ENCODE measurements around the gene HSPA12A. TPM values are rescaled to one million over a fixed set of nuclear protein-coding genes. Genes with fewer than 3 reads are reported as not detected.

The HSPA12A gene
- total and polyA plus RNA-seq, 2 donors (not counting 1 experiment from before 2014, with no cell fraction given), result 14.4 to 15.7 TPM

GRCh38 chr10:116763440-116763839 lies 21.1 kb upstream of the HSPA12A start:
- Histone ChIP-seq H3K79me2 (ENCODE audit: control insufficient read depth, insufficient read depth, low read length) (no peaks in the 10 kb centered on the region), H3K4me3 (replicated peaks in 1 of 4; ENCODE audit: control extremely low read depth in 1 of 4, insufficient read depth in 1 of 4, low read depth in 3 of 4, low read length in 4 of 4) (no peak overlapping the region), H3K9me3 (ENCODE audit: control insufficient read depth, insufficient read depth, low read depth, low read length) (no peaks in the 10 kb centered on the region), H4K20me1 (ENCODE audit: control insufficient read depth, extremely low read depth, insufficient read depth, low read length) (no peaks in the 10 kb centered on the region), H3K36me3 (ENCODE audit: control insufficient read depth, insufficient read depth, low read length) (no peaks in the 10 kb centered on the region), H3K27me3 (ENCODE audit: control insufficient read depth, insufficient read depth, low read length) (no peaks in the 10 kb centered on the region), H2AFZ (ENCODE audit: low read length) (no peak overlapping the region), H3K27ac (ENCODE audit: insufficient read depth, low read length) (no peak overlapping the region), H3K9ac (ENCODE audit: insufficient read depth, low read length) (no peak overlapping the region), H3K4me1 (ENCODE audit: control insufficient read depth, extremely low read depth, insufficient read depth, low read length) (peaks cover 10% of the 10 kb centered on the region), H3K4me2 (ENCODE audit: extremely low read depth, insufficient read depth, low read length) (no peak overlapping the region)
- TF ChIP-seq EZH2 (IDR thresholded peaks at IDR 0.05; ENCODE audit: low read length, missing control alignments), result no peak
- TF ChIP-seq CTCF (conservative IDR thresholded peaks at IDR 0.05 in 1 of 2, IDR thresholded peaks at IDR 0.05 in 1 of 2; ENCODE audit: low read depth in 1 of 2, low read length in 2 of 2), result no peak
- DNase-seq (ENCODE audit: low read depth in 2 of 2), result no peak

- H2AFZ ChIP-seq (ENCODE audit: low read length), result no peak overlapping the region
- H3K9me3 ChIP-seq (ENCODE audit: control insufficient read depth, insufficient read depth, low read depth, low read length), result no peaks in the 10 kb centered on the region
- H3K79me2 ChIP-seq (ENCODE audit: control insufficient read depth, insufficient read depth, low read length), result no peaks in the 10 kb centered on the region
- H3K4me3 ChIP-seq (replicated peaks in 1 of 4; ENCODE audit: control extremely low read depth in 1 of 4, insufficient read depth in 1 of 4, low read depth in 3 of 4, low read length in 4 of 4), result no peak overlapping the region
- peaks cover 2% of the 10 kb centered on the region for H3K4me1 ChIP-seq (ENCODE audit: control insufficient read depth, extremely low read depth, insufficient read depth, low read length)
- TF ChIP-seq CTCF (conservative IDR thresholded peaks at IDR 0.05 in 1 of 2, IDR thresholded peaks at IDR 0.05 in 1 of 2; ENCODE audit: low read depth in 1 of 2, low read length in 2 of 2) (no peak), EZH2 (IDR thresholded peaks at IDR 0.05; ENCODE audit: low read length, missing control alignments) (no peak)
- H3K4me2 ChIP-seq (ENCODE audit: extremely low read depth, insufficient read depth, low read length), result no peak overlapping the region
- no peaks in the 10 kb centered on the region for H3K36me3 ChIP-seq (ENCODE audit: control insufficient read depth, insufficient read depth, low read length)
- H4K20me1 ChIP-seq (ENCODE audit: control insufficient read depth, extremely low read depth, insufficient read depth, low read length), result no peaks in the 10 kb centered on the region
- H3K27ac ChIP-seq (ENCODE audit: insufficient read depth, low read length), result no peak overlapping the region
- no peaks in the 10 kb centered on the region for H3K27me3 ChIP-seq (ENCODE audit: control insufficient read depth, insufficient read depth, low read length)
- H3K9ac ChIP-seq (ENCODE audit: insufficient read depth, low read length), result no peak overlapping the region
- DNase-seq (ENCODE audit: low read depth in 2 of 2), result no peak
Observed at GRCh38 chr10:116761883-116762282, 19.5 kb upstream of the HSPA12A start.

GRCh38 chr10:116760919-116761318 lies 18.6 kb upstream of the HSPA12A start:
- Histone ChIP-seq H3K9ac (ENCODE audit: insufficient read depth, low read length) (no peak overlapping the region), H3K4me2 (ENCODE audit: extremely low read depth, insufficient read depth, low read length) (no peak overlapping the region), H2AFZ (ENCODE audit: low read length) (no peak overlapping the region), H3K36me3 (ENCODE audit: control insufficient read depth, insufficient read depth, low read length) (no peaks in the 10 kb centered on the region), H3K79me2 (ENCODE audit: control insufficient read depth, insufficient read depth, low read length) (no peaks in the 10 kb centered on the region), H3K4me3 (replicated peaks in 1 of 4; ENCODE audit: control extremely low read depth in 1 of 4, insufficient read depth in 1 of 4, low read depth in 3 of 4, low read length in 4 of 4) (no peak overlapping the region), H3K27me3 (ENCODE audit: control insufficient read depth, insufficient read depth, low read length) (no peaks in the 10 kb centered on the region), H3K4me1 (ENCODE audit: control insufficient read depth, extremely low read depth, insufficient read depth, low read length) (no peaks in the 10 kb centered on the region), H3K9me3 (ENCODE audit: control insufficient read depth, insufficient read depth, low read depth, low read length) (no peaks in the 10 kb centered on the region), H4K20me1 (ENCODE audit: control insufficient read depth, extremely low read depth, insufficient read depth, low read length) (no peaks in the 10 kb centered on the region), H3K27ac (ENCODE audit: insufficient read depth, low read length) (no peak overlapping the region)
- no peak for DNase-seq (ENCODE audit: low read depth in 2 of 2)
- TF ChIP-seq CTCF (conservative IDR thresholded peaks at IDR 0.05 in 1 of 2, IDR thresholded peaks at IDR 0.05 in 1 of 2; ENCODE audit: low read depth in 1 of 2, low read length in 2 of 2) (no peak), EZH2 (IDR thresholded peaks at IDR 0.05; ENCODE audit: low read length, missing control alignments) (no peak)

Data from fibroblast of lung (primary cell).